HL-60 (cell line): ENCODE data around the gene ARHGAP10.

Experiments
- CTCF ChIP-seq: IDR thresholded peaks from one replicate; pipeline ENCODE4 v1.5.1; 2011; ENCODE audit warnings: low read length, control low read depth, inconsistent platforms; ENCODE audit not compliant: insufficient read depth
- POLR2AphosphoS5 ChIP-seq: IDR thresholded peaks from 2 replicates; pipeline ENCODE4 v1.6.1; 2012; ENCODE audit warnings: low read depth

DNA sequence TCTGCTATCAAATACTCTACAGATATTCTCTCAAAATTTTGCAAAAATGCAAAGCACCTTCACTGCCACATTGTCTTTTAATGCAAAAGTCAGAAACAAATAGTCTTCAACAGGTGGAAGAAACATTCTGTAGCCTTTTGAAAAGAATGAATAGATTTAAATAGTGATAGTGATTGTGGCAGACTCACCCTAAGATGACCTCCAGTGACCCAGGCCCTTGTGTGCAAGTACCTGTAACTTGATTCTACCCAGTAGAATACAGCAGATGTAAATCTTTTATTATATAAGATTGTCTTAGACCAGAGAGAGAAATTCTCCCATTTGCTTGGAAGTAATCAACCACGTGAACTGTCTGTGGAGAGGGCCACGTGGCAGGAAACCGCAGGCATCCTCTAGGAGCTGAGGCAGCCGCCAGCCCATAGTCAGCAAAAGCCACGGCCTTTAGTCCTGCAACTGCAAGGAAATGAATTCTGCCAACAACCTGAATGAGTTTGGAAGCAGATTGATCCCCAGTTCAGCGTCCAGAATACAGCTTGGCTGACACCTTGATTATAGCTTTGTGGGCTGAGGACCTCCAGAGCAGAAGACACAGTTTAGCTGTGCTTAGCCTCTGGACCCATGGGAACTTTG is 272.5 kb downstream of the ARHGAP10 start:
- TF ChIP-seq CTCF (no peak), POLR2AphosphoS5 (no peak)
